CD8-positive, alpha-beta memory T cell (primary cell): ENCODE results near the gene ARHGAP42. TPM values are rescaled to one million over a fixed set of nuclear protein-coding genes. Genes with fewer than 3 reads are reported as not detected.

Source experiments
- CTCF ChIA-PET: fragments of 350-600 bp; sonication (Branson Sonifier 250); formaldehyde crosslinking; loops from one replicate; lab custom pipeline; 2021; ENCODE audit warnings: antibody characterized with exemption; lab: Charles Lee
- POLR2A ChIA-PET: fragments of 350-600 bp; sonication (Branson Sonifier 250); formaldehyde crosslinking; loops from one replicate; lab custom pipeline; 2021; ENCODE audit warnings: antibody characterized with exemption; lab: Charles Lee
- DNase-seq, 5 donors: peaks; one replicate each; pipeline versions ENCODE4 v3.0.0 to v3.0.0-alpha.2; 2020 to 2022; ENCODE audit warnings: mixed read lengths in 1 of 5
- H3K27ac ChIP-seq: one replicate; pipeline ENCODE4 v1.7.0; 2013; ENCODE audit warnings: low read depth, mild to moderate bottlenecking, low read length, moderate library complexity
- H3K27me3 ChIP-seq: 2 replicates; pipeline ENCODE4 v1.7.0; 2013; ENCODE audit warnings: low read length, mild to moderate bottlenecking; ENCODE audit not compliant: insufficient read depth, poor library complexity, severe bottlenecking
- H3K36me3 ChIP-seq: 2 replicates; pipeline ENCODE4 v1.7.0; 2013; ENCODE audit warnings: mild to moderate bottlenecking, low read length, moderate library complexity; ENCODE audit not compliant: insufficient read depth
- H3K4me1 ChIP-seq: 2 replicates; pipeline ENCODE4 v1.7.0; 2013; ENCODE audit warnings: mild to moderate bottlenecking, low read length, moderate library complexity; ENCODE audit not compliant: insufficient read depth
- H3K4me3 ChIP-seq: 2 replicates; pipeline ENCODE4 v1.7.0; 2013; ENCODE audit warnings: mild to moderate bottlenecking, low read length
- H3K9me3 ChIP-seq: 2 replicates; pipeline ENCODE4 v1.7.0; 2013; ENCODE audit warnings: mild to moderate bottlenecking, low read length
- H3K27ac Mint-ChIP-seq, 8 donors: one replicate each; pipeline ENCODE4 v1.8.0; 2020 to 2021; ENCODE audit warnings: mixed read lengths in 8 of 8, mild to moderate bottlenecking in 6 of 8, inconsistent platforms in 3 of 8, moderate library complexity in 3 of 8
- H3K27me3 Mint-ChIP-seq, 2 donors: one replicate each; pipeline ENCODE4 v1.8.0; 2020 to 2021; ENCODE audit warnings: mixed read lengths in 2 of 2, mild to moderate bottlenecking in 1 of 2, moderate library complexity in 1 of 2
- H3K36me3 Mint-ChIP-seq, 3 donors: one replicate each; pipeline ENCODE4 v1.8.0; 2020 to 2021; ENCODE audit warnings: mixed read lengths in 3 of 3, inconsistent platforms in 1 of 3, mild to moderate bottlenecking in 1 of 3
- H3K4me1 Mint-ChIP-seq, 3 donors: one replicate each; pipeline ENCODE4 v1.8.0; 2020 to 2021; ENCODE audit warnings: mixed read lengths in 3 of 3, inconsistent platforms in 1 of 3, mild to moderate bottlenecking in 1 of 3
- H3K4me3 Mint-ChIP-seq, 7 donors: one replicate each; pipeline ENCODE4 v1.8.0; 2020 to 2021; ENCODE audit warnings: mixed read lengths in 7 of 7, mild to moderate bottlenecking in 6 of 7, moderate library complexity in 4 of 7, inconsistent platforms in 2 of 7
- H3K9me3 Mint-ChIP-seq, 5 donors: one replicate each; pipeline ENCODE4 v1.8.0; 2020 to 2022; ENCODE audit warnings: mixed read lengths in 5 of 5, mild to moderate bottlenecking in 3 of 5, moderate library complexity in 2 of 5, inconsistent platforms in 1 of 5
- polyA plus RNA-seq: library from polyadenylated mRNA; unstranded; fragments of 300-500 nt; fragmentation: Illumina TruSeq; gene quantifications from one replicate; pipeline ENCODE4 v1.2.3, GENCODE V29; 2021
- total RNA-seq, 2 experiments: library from RNA; stranded (reverse); gene quantifications; one replicate each; pipeline ENCODE4 v1.2.3, GENCODE V29; 2021

The ARHGAP42 gene
- total and polyA plus RNA-seq, 3 experiments from 2014 or later = 0.07 to 0.18 (median 0.09) TPM

GRCh38 chr11:100789500-100789899 is 102.4 kb downstream of the ARHGAP42 start:
- Histone ChIP-seq H3K27me3 (no peaks in the 10 kb centered on the region), H3K27ac (no peak overlapping the region), H3K4me1 (no peaks in the 10 kb centered on the region), H3K9me3 (no peaks in the 10 kb centered on the region), H3K4me3 (no peak overlapping the region), H3K36me3 (no peaks in the 10 kb centered on the region)
- no peak for DNase-seq
- ChIA-PET POLR2A (no interaction called here), CTCF (no interaction called here)
- Mint-ChIP-seq H3K4me3 (no peak overlapping the region), H3K9me3 (peaks cover 0 to 9% (median 2%) of the 10 kb centered on the region in 5 donors), H3K27ac (no peak overlapping the region), H3K4me1 (no peaks in the 10 kb centered on the region), H3K36me3 (no peaks in the 10 kb centered on the region), H3K27me3 (no peaks in the 10 kb centered on the region)

GRCh38 chr11:100790073-100790472 is 103.0 kb downstream of the ARHGAP42 start:
- H3K36me3 ChIP-seq = no peaks in the 10 kb centered on the region
- ChIA-PET CTCF (no interaction called here), POLR2A (no interaction called here)
- Mint-ChIP-seq H3K36me3 (no peaks in the 10 kb centered on the region), H3K4me1 (no peaks in the 10 kb centered on the region), H3K4me3 (no peak overlapping the region), H3K27ac (no peak overlapping the region), H3K27me3 (no peaks in the 10 kb centered on the region), H3K9me3 (peaks cover 0 to 9% (median 2%) of the 10 kb centered on the region in 5 donors)
- no peaks in the 10 kb centered on the region for H3K27me3 ChIP-seq
- H3K9me3 ChIP-seq = no peaks in the 10 kb centered on the region
- H3K4me1 ChIP-seq = no peaks in the 10 kb centered on the region
- H3K4me3 ChIP-seq = no peak overlapping the region
- H3K27ac ChIP-seq = no peak overlapping the region
- no peak for DNase-seq

GRCh38 chr11:100791103-100791502 is 104.0 kb downstream of the ARHGAP42 start:
- Histone ChIP-seq H3K27ac (no peak overlapping the region), H3K4me3 (no peak overlapping the region), H3K4me1 (no peaks in the 10 kb centered on the region), H3K9me3 (no peaks in the 10 kb centered on the region), H3K36me3 (no peaks in the 10 kb centered on the region), H3K27me3 (no peaks in the 10 kb centered on the region)
- Mint-ChIP-seq H3K27ac (no peak overlapping the region), H3K4me3 (no peak overlapping the region), H3K9me3 (peaks cover 0 to 9% (median 2%) of the 10 kb centered on the region in 5 donors), H3K4me1 (no peaks in the 10 kb centered on the region), H3K27me3 (no peaks in the 10 kb centered on the region), H3K36me3 (no peaks in the 10 kb centered on the region)
- CTCF ChIA-PET = no interaction called here
- no peak for DNase-seq
- POLR2A ChIA-PET = no interaction called here

GRCh38 chr11:100791860-100792259 is 104.8 kb downstream of the ARHGAP42 start:
- Histone ChIP-seq H3K9me3 (no peaks in the 10 kb centered on the region), H3K4me1 (no peaks in the 10 kb centered on the region), H3K4me3 (no peak overlapping the region), H3K36me3 (no peaks in the 10 kb centered on the region), H3K27ac (no peak overlapping the region), H3K27me3 (no peaks in the 10 kb centered on the region)
- Mint-ChIP-seq H3K4me3 (no peak overlapping the region), H3K9me3 (peaks cover 0 to 6% (median 2%) of the 10 kb centered on the region in 5 donors), H3K36me3 (no peaks in the 10 kb centered on the region), H3K4me1 (no peaks in the 10 kb centered on the region), H3K27me3 (no peaks in the 10 kb centered on the region), H3K27ac (no peak overlapping the region)
- ChIA-PET CTCF (no interaction called here), POLR2A (no interaction called here)
- no peak for DNase-seq

- H3K4me1 ChIP-seq = no peaks in the 10 kb centered on the region
- no peaks in the 10 kb centered on the region for H3K27me3 ChIP-seq
- no peaks in the 10 kb centered on the region for H3K27me3 Mint-ChIP-seq
- H3K36me3 ChIP-seq = no peaks in the 10 kb centered on the region
- no peak for DNase-seq
- H3K27ac ChIP-seq = no peak overlapping the region
- H3K9me3 ChIP-seq = no peaks in the 10 kb centered on the region
- ChIA-PET POLR2A (no interaction called here), CTCF (no interaction called here)
- no peaks in the 10 kb centered on the region for H3K4me1 Mint-ChIP-seq
- peaks cover 0 to 2% (median 0%) of the 10 kb centered on the region in 5 donors for H3K9me3 Mint-ChIP-seq
- H3K27ac Mint-ChIP-seq = no peak overlapping the region
- H3K4me3 Mint-ChIP-seq = no peak overlapping the region
- no peak overlapping the region for H3K4me3 ChIP-seq
- no peaks in the 10 kb centered on the region for H3K36me3 Mint-ChIP-seq
These were observed 106.4 kb downstream of the ARHGAP42 start for GRCh38 chr11:100793525-100793924.

- no peaks in the 10 kb centered on the region for H3K4me1 Mint-ChIP-seq
- H3K9me3 Mint-ChIP-seq = no peaks in the 10 kb centered on the region
- no peak overlapping the region for H3K27ac Mint-ChIP-seq
- no peaks in the 10 kb centered on the region for H3K27me3 ChIP-seq
- H3K27me3 Mint-ChIP-seq = no peaks in the 10 kb centered on the region
- no peak for DNase-seq
- H3K9me3 ChIP-seq = no peaks in the 10 kb centered on the region
- H3K27ac ChIP-seq = no peak overlapping the region
- H3K36me3 Mint-ChIP-seq = no peaks in the 10 kb centered on the region
- CTCF ChIA-PET = no interaction called here
- no peak overlapping the region for H3K4me3 Mint-ChIP-seq
- no peaks in the 10 kb centered on the region for H3K4me1 ChIP-seq
- H3K36me3 ChIP-seq = no peaks in the 10 kb centered on the region
- no peak overlapping the region for H3K4me3 ChIP-seq
- POLR2A ChIA-PET = no interaction called here
These were observed 107.4 kb downstream of the ARHGAP42 start for GRCh38 chr11:100794446-100794845.

- Mint-ChIP-seq H3K36me3 (no peaks in the 10 kb centered on the region), H3K4me1 (no peaks in the 10 kb centered on the region), H3K27ac (no peak overlapping the region), H3K27me3 (no peaks in the 10 kb centered on the region), H3K9me3 (peaks cover 0 to 5% (median 4%) of the 10 kb centered on the region in 5 donors), H3K4me3 (no peak overlapping the region)
- POLR2A ChIA-PET = no interaction called here
- H3K9me3 ChIP-seq = no peaks in the 10 kb centered on the region
- H3K4me1 ChIP-seq = no peaks in the 10 kb centered on the region
- no peaks in the 10 kb centered on the region for H3K36me3 ChIP-seq
- no peak overlapping the region for H3K4me3 ChIP-seq
- H3K27ac ChIP-seq = no peak overlapping the region
- H3K27me3 ChIP-seq = no peaks in the 10 kb centered on the region
- no peak for DNase-seq
- CTCF ChIA-PET = no interaction called here
These were observed 112.4 kb downstream of the ARHGAP42 start for GRCh38 chr11:100799445-100799844.

- Mint-ChIP-seq H3K9me3 (peaks cover 0 to 5% (median 4%) of the 10 kb centered on the region in 5 donors), H3K36me3 (no peaks in the 10 kb centered on the region), H3K27me3 (no peaks in the 10 kb centered on the region), H3K4me1 (no peaks in the 10 kb centered on the region), H3K27ac (no peak overlapping the region), H3K4me3 (no peak overlapping the region)
- H3K4me3 ChIP-seq = no peak overlapping the region
- no peaks in the 10 kb centered on the region for H3K27me3 ChIP-seq
- POLR2A ChIA-PET = no interaction called here
- H3K9me3 ChIP-seq = no peaks in the 10 kb centered on the region
- H3K4me1 ChIP-seq = no peaks in the 10 kb centered on the region
- no peak overlapping the region for H3K27ac ChIP-seq
- no peaks in the 10 kb centered on the region for H3K36me3 ChIP-seq
- CTCF ChIA-PET = no interaction called here
- no peak for DNase-seq
These were observed 113.1 kb downstream of the ARHGAP42 start for GRCh38 chr11:100800202-100800601.
